ENCODE results near the gene POMP.
"Not testable (repeated sequence)": the region's sequence is repeated elsewhere in the genome, so short reads cannot be mapped to it uniquely, and the experiment has no call there.

Gene POMP

DNA sequence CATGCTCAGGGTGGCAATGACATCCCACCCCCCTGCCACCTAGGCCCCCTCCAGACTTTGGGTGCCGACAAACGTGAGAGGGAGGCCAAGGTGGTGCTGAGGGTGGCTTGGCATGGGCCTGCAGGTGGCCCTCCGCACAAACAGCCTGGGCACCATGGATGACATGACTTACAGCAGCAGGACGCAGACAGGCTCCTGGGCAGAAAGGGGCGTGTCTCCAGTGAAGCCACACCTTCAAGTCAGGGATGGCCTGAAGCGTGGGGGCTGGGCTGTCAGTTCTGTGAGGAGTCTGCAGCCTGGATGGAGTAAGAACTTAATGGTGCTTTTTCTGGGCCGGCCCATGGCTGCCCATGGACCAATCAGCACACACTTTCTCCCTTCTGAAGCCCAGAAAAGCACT is 25.3 kb downstream of the POMP start:
- TF ChIP-seq EZH2 (IDR thresholded peaks at IDR 0.05; ENCODE audit: borderline replicate concordance, low read depth, low read length, severe bottlenecking) = no peak
- TF ChIP-seq, protein P1, sequence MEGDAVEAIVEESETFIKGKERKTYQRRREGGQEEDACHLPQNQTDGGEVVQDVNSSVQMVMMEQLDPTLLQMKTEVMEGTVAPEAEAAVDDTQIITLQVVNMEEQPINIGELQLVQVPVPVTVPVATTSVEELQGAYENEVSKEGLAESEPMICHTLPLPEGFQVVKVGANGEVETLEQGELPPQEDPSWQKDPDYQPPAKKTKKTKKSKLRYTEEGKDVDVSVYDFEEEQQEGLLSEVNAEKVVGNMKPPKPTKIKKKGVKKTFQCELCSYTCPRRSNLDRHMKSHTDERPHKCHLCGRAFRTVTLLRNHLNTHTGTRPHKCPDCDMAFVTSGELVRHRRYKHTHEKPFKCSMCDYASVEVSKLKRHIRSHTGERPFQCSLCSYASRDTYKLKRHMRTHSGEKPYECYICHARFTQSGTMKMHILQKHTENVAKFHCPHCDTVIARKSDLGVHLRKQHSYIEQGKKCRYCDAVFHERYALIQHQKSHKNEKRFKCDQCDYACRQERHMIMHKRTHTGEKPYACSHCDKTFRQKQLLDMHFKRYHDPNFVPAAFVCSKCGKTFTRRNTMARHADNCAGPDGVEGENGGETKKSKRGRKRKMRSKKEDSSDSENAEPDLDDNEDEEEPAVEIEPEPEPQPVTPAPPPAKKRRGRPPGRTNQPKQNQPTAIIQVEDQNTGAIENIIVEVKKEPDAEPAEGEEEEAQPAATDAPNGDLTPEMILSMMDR (IDR thresholded peaks at IDR 0.05; ENCODE audit: borderline replicate concordance, extremely low read depth, low read length, poor library complexity, severe bottlenecking) = no peak
- Histone ChIP-seq H3K27ac (ENCODE audit: low read length) (no peak overlapping the region), H3K4me3 (ENCODE audit: low read depth in 1 of 2, low read length in 2 of 2) (no peak overlapping the region), H3K9me3 (ENCODE audit: insufficient read depth, low read length, severe bottlenecking) (no peaks in the 10 kb centered on the region), H3K4me2 (ENCODE audit: insufficient read depth, low read length) (no peak overlapping the region), H3K27me3 (ENCODE audit: insufficient read depth, low read length, poor library complexity) (no peaks in the 10 kb centered on the region), H4K20me1 (ENCODE audit: insufficient read depth, low read length) (no peaks in the 10 kb centered on the region), H3K79me2 (ENCODE audit: insufficient read depth, low read length) (no peaks in the 10 kb centered on the region), H3K9ac (ENCODE audit: low read depth, low read length) (no peak overlapping the region), H3K36me3 (ENCODE audit: insufficient read depth, low read length) (peaks cover 11% of the 10 kb centered on the region; the same call in 1 of the 2 replicates), H2AFZ (ENCODE audit: low read depth, low read length) (no peak overlapping the region), H3K4me1 (ENCODE audit: insufficient read depth, low read length) (no peaks in the 10 kb centered on the region)
- ATAC-seq (ENCODE audit: insufficient read depth, low read depth) = no peak
- DNase-seq = no peak

DNA sequence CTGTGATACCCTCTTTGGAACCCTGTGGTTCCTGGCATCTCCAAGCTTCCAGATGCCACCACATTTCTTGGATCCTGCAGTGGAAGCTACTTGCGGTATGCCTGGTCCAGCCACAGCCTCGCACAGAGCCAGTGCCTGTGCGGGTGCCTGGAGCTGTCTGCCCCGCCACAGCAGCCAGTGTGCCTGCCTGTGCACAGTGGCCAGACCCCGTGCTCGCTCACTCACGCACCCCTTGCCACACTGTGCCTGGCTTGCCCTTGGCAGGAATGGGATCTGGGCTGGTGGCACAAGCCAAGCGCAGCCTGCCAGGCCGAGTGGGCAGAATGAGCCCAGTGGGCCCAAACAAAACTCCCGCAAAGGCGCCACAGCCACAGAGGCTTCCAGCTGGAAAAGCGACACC is 26.2 kb downstream of the POMP start:
- ATAC-seq (ENCODE audit: insufficient read depth, low read depth) (no peak), DNase-seq (no peak)
- Histone ChIP-seq H2AFZ (ENCODE audit: low read depth, low read length) (no peak overlapping the region), H3K36me3 (ENCODE audit: insufficient read depth, low read length) (peaks cover 3% of the 10 kb centered on the region; the same call in 1 of the 2 replicates), H3K27me3 (ENCODE audit: insufficient read depth, low read length, poor library complexity) (no peaks in the 10 kb centered on the region), H3K27ac (ENCODE audit: low read length) (no peak overlapping the region), H3K4me2 (ENCODE audit: insufficient read depth, low read length) (no peak overlapping the region), H3K9ac (ENCODE audit: low read depth, low read length) (no peak overlapping the region), H3K9me3 (ENCODE audit: insufficient read depth, low read length, severe bottlenecking) (no peaks in the 10 kb centered on the region), H3K79me2 (ENCODE audit: insufficient read depth, low read length) (no peaks in the 10 kb centered on the region), H3K4me1 (ENCODE audit: insufficient read depth, low read length) (no peaks in the 10 kb centered on the region), H4K20me1 (ENCODE audit: insufficient read depth, low read length) (no peaks in the 10 kb centered on the region), H3K4me3 (ENCODE audit: low read depth in 1 of 2, low read length in 2 of 2) (no peak overlapping the region)
- no peak for TF ChIP-seq EZH2 (IDR thresholded peaks at IDR 0.05; ENCODE audit: borderline replicate concordance, low read depth, low read length, severe bottlenecking)
- TF ChIP-seq, protein P1 (IDR thresholded peaks at IDR 0.05; ENCODE audit: borderline replicate concordance, extremely low read depth, low read length, poor library complexity, severe bottlenecking) = no peak

DNA sequence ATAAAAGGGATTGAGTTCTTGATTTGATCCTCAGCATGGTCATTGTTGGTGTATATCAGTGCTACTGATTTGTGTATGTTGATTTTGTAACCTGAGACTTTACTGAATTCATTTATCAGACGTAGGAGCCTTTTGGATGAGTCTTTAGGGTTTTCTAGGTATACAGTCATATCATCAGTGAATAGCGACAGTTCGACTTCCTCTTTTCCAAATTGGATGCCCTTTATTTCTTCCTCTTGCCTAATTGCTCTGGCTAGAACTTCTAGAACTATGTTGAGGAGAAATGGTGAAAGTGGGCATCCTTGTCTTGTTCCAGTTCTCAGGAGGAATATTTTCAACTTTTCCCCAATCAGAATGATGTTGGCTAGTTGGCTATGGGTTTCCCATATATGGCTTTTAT is 27.0 kb downstream of the POMP start:
- no peak overlapping the region for H3K27ac ChIP-seq (ENCODE audit: low read length)
- H3K27me3 ChIP-seq (ENCODE audit: insufficient read depth, low read length, poor library complexity) = no peaks in the 10 kb centered on the region
- H3K79me2 ChIP-seq (ENCODE audit: insufficient read depth, low read length) = no peaks in the 10 kb centered on the region
- DNase-seq = no peak
- no peaks in the 10 kb centered on the region for H3K4me1 ChIP-seq (ENCODE audit: insufficient read depth, low read length)
- no peaks in the 10 kb centered on the region; the same call in 1 of the 2 replicates for H3K36me3 ChIP-seq (ENCODE audit: insufficient read depth, low read length)
- H3K4me3 ChIP-seq (ENCODE audit: low read depth in 1 of 2, low read length in 2 of 2) = no peak overlapping the region
- no peak for ATAC-seq (ENCODE audit: insufficient read depth, low read depth)
- TF ChIP-seq, protein P1 (IDR thresholded peaks at IDR 0.05; ENCODE audit: borderline replicate concordance, extremely low read depth, low read length, poor library complexity, severe bottlenecking) = no peak
- TF ChIP-seq EZH2 (IDR thresholded peaks at IDR 0.05; ENCODE audit: borderline replicate concordance, low read depth, low read length, severe bottlenecking) = no peak
- H2AFZ ChIP-seq (ENCODE audit: low read depth, low read length) = no peak overlapping the region
- H4K20me1 ChIP-seq (ENCODE audit: insufficient read depth, low read length) = no peaks in the 10 kb centered on the region
- no peaks in the 10 kb centered on the region for H3K9me3 ChIP-seq (ENCODE audit: insufficient read depth, low read length, severe bottlenecking)
- H3K9ac ChIP-seq (ENCODE audit: low read depth, low read length) = no peak overlapping the region
- no peak overlapping the region for H3K4me2 ChIP-seq (ENCODE audit: insufficient read depth, low read length)

DNA sequence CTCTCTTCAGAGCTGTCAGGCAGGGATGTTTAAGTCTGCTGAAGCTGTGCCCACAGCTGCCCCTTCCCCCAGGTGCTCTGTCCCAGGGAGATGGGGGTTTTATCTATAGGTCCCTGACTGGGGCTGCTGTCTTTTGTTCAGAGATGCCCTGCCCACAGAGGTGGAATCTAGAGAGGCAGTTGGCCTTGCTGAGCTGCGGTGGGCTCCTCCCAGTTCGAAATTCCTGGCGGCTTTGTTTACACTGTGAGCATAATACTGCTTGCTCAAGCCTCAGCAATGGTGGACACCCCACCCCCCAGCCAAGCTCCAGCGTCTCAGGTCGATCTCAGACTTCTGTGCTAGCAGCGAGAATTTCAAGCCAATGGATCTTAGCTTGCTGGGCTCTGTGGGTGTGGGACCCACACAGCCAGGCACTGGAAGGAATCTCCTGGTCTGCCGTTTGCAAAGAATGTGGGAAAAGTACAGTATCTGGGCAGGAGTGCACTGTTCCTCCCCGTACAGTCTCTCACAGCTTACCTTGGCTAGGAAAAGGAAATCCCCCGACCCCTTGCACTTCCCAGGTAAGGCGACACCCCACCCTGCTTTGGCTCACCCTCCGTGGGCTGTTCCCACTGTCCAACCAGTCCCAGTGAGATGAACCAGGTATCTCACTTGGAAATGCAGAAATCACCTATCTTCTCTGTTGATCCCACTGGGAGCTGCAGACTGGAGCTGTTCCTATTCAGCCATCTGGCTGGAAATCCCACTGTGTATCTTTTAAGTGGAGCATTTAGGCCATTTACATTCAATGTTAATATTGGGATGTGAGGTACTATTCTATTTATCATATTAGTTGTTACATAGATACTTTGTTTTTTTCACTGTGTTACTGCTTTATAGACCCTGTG is 34.9 kb downstream of the POMP start:
- not testable (repeated sequence) for H3K9ac ChIP-seq (ENCODE audit: low read depth, low read length); H4K20me1 ChIP-seq (ENCODE audit: insufficient read depth, low read length); H3K4me2 ChIP-seq (ENCODE audit: insufficient read depth, low read length); H3K9me3 ChIP-seq (ENCODE audit: insufficient read depth, low read length, severe bottlenecking); H3K4me3 ChIP-seq (ENCODE audit: low read depth in 1 of 2, low read length in 2 of 2); H3K4me1 ChIP-seq (ENCODE audit: insufficient read depth, low read length); H3K79me2 ChIP-seq (ENCODE audit: insufficient read depth, low read length); H3K27ac ChIP-seq (ENCODE audit: low read length); DNase-seq; ATAC-seq (ENCODE audit: insufficient read depth, low read depth); H3K36me3 ChIP-seq (ENCODE audit: insufficient read depth, low read length); H3K27me3 ChIP-seq (ENCODE audit: insufficient read depth, low read length, poor library complexity); H2AFZ ChIP-seq (ENCODE audit: low read depth, low read length)

All from DND-41 (cell line).